WTC11 (cell line): ENCODE measurements around the gene NBAS. TPM values are rescaled to one million over a fixed set of nuclear protein-coding genes. Genes with fewer than 3 reads are reported as not detected.

ENCODE experiments used
- ATAC-seq: fragments of 200-7000 bp; cut with Tn5 transposase; 2 replicates; pipeline ENCODE4 v1.10.0; 2021; ENCODE audit warnings: mild to moderate bottlenecking, moderate library complexity
- CTCF ChIA-PET: fragments of 300-600 bp; sonication (Branson Sonifier 250); formaldehyde crosslinking; loops from one replicate; lab custom pipeline; 2021; ENCODE audit warnings: antibody characterized with exemption; lab: Charles Lee
- POLR2A ChIA-PET: fragments of 350-600 bp; sonication (Branson Sonifier 250); formaldehyde crosslinking; loops from one replicate; lab custom pipeline; 2021; ENCODE audit warnings: antibody characterized with exemption; lab: Charles Lee
- DNase-seq: peaks from one replicate; pipeline ENCODE4 v3.0.0; 2021; ENCODE audit warnings: low spot score
- H3K27ac Mint-ChIP-seq: 2 replicates; pipeline ENCODE4 v1.8.0; 2021; ENCODE audit warnings: mixed read lengths
- H3K27me3 Mint-ChIP-seq: 2 replicates; pipeline ENCODE4 v1.8.0; 2021; ENCODE audit warnings: low read depth, mild to moderate bottlenecking, moderate library complexity, mixed read lengths
- H3K36me3 Mint-ChIP-seq: 2 replicates; pipeline ENCODE4 v1.8.0; 2021; ENCODE audit warnings: mixed read lengths
- H3K4me1 Mint-ChIP-seq: 2 replicates; pipeline ENCODE4 v1.8.0; 2022; ENCODE audit warnings: mixed read lengths
- H3K4me3 Mint-ChIP-seq: 2 replicates; pipeline ENCODE4 v1.8.0; 2021; ENCODE audit warnings: mild to moderate bottlenecking, moderate library complexity, mixed read lengths
- H3K9me3 Mint-ChIP-seq: 2 replicates; pipeline ENCODE4 v1.8.0; 2021; ENCODE audit warnings: mixed read lengths
- CBFB ChIP-seq: sonication (generic); formaldehyde crosslinking; IDR thresholded peaks from 2 replicates; pipeline ENCODE4 v1.8.1; 2022; ENCODE audit warnings: mild to moderate bottlenecking, low read depth, missing genetic modification reagents
- FOXK1 ChIP-seq: sonication (generic); formaldehyde crosslinking; IDR thresholded peaks from 2 replicates; pipeline ENCODE4 v1.8.0; 2022; ENCODE audit warnings: mild to moderate bottlenecking, moderate library complexity, missing genetic modification reagents
- FOXP1 ChIP-seq: sonication (generic); formaldehyde crosslinking; IDR thresholded peaks from 2 replicates; pipeline ENCODE4 v1.8.0; 2022; ENCODE audit warnings: missing genetic modification reagents, mild to moderate bottlenecking, moderate library complexity, borderline replicate concordance
- JUN ChIP-seq: sonication (generic); formaldehyde crosslinking; IDR thresholded peaks from 2 replicates; pipeline ENCODE4 v1.8.0; 2023; ENCODE audit warnings: mild to moderate bottlenecking, missing genetic modification reagents
- KAT7 ChIP-seq: sonication (generic); formaldehyde crosslinking; IDR thresholded peaks from 2 replicates; pipeline ENCODE4 v1.8.1; 2023; ENCODE audit warnings: missing genetic modification reagents, mild to moderate bottlenecking, borderline replicate concordance
- MXD4 ChIP-seq: fragments of 250-450 bp; sonication (Bioruptor Pico); IDR thresholded peaks from 2 replicates; pipeline ENCODE4 v1.8.0; 2021; ENCODE audit warnings: mild to moderate bottlenecking, moderate library complexity, borderline replicate concordance
- NFATC4 ChIP-seq: fragments of 250-450 bp; sonication (Bioruptor Pico); IDR thresholded peaks from 2 replicates; pipeline ENCODE4 v1.9.0; 2021; ENCODE audit warnings: mild to moderate bottlenecking
- NFE2L1 ChIP-seq: sonication (generic); formaldehyde crosslinking; IDR thresholded peaks from 2 replicates; pipeline ENCODE4 v1.8.1; 2023; ENCODE audit warnings: missing genetic modification reagents
- NR2C2 ChIP-seq: sonication (generic); formaldehyde crosslinking; IDR thresholded peaks from 2 replicates; pipeline ENCODE4 v1.8.0; 2022; ENCODE audit warnings: mild to moderate bottlenecking, missing genetic modification reagents
- RORB ChIP-seq: fragments of 250-450 bp; sonication (Bioruptor Pico); IDR thresholded peaks from 2 replicates; pipeline ENCODE4 v1.9.0; 2021; ENCODE audit warnings: mild to moderate bottlenecking
- SMAD4 ChIP-seq: sonication (generic); formaldehyde crosslinking; IDR thresholded peaks from 2 replicates; pipeline ENCODE4 v1.8.0; 2022; ENCODE audit warnings: mild to moderate bottlenecking, missing genetic modification reagents
- TEAD1 ChIP-seq: sonication (generic); formaldehyde crosslinking; IDR thresholded peaks from 2 replicates; pipeline ENCODE4 v1.8.0; 2022; ENCODE audit warnings: mild to moderate bottlenecking, missing genetic modification reagents
- ZBTB21 ChIP-seq: sonication (generic); formaldehyde crosslinking; IDR thresholded peaks from 2 replicates; pipeline ENCODE4 v1.8.1; 2023; ENCODE audit warnings: mild to moderate bottlenecking, missing genetic modification reagents, borderline replicate concordance
- ZNF138 ChIP-seq: sonication (generic); formaldehyde crosslinking; conservative IDR thresholded peaks from 2 replicates; pipeline ENCODE4 v1.8.1; 2022; ENCODE audit warnings: mild to moderate bottlenecking, moderate library complexity, missing genetic modification reagents
- total RNA-seq: library from RNA; stranded (reverse); gene quantifications from 3 replicates; pipeline ENCODE4 v1.2.3, GENCODE V29; 2021
- TF ChIP-seq, protein P1 (sequence below): sonication (generic); formaldehyde crosslinking; IDR thresholded peaks from 2 replicates; pipeline ENCODE4 v1.8.0; 2023; ENCODE audit warnings: mild to moderate bottlenecking, missing genetic modification reagents
- TF ChIP-seq, protein P2 (sequence below): sonication (generic); formaldehyde crosslinking; IDR thresholded peaks from 2 replicates; pipeline ENCODE4 v1.8.1; 2022; ENCODE audit warnings: low read depth, missing genetic modification reagents, borderline replicate concordance
- TF ChIP-seq, protein P3 (sequence below): sonication (generic); formaldehyde crosslinking; conservative IDR thresholded peaks from 2 replicates; pipeline ENCODE4 v1.8.1; 2023; ENCODE audit warnings: mild to moderate bottlenecking, low read depth, missing genetic modification reagents, moderate library complexity
- TF ChIP-seq, protein P4 (sequence below): sonication (generic); formaldehyde crosslinking; IDR thresholded peaks from 2 replicates; pipeline ENCODE4 v1.8.0; 2022; ENCODE audit warnings: mild to moderate bottlenecking, missing genetic modification reagents
- TF ChIP-seq, protein P5 (sequence below): sonication (generic); formaldehyde crosslinking; IDR thresholded peaks from 2 replicates; pipeline ENCODE4 v1.8.1; 2022; ENCODE audit warnings: mild to moderate bottlenecking, moderate library complexity, missing genetic modification reagents
- TF ChIP-seq, protein P6 (sequence below): fragments of 250-450 bp; sonication (Bioruptor Pico); conservative IDR thresholded peaks from 2 replicates; pipeline ENCODE4 v1.9.0; 2021; ENCODE audit warnings: mild to moderate bottlenecking
- TF ChIP-seq, protein P7 (sequence below): fragments of 250-450 bp; sonication (Bioruptor Pico); IDR thresholded peaks from 2 replicates; pipeline ENCODE4 v1.9.0; 2021; ENCODE audit warnings: mild to moderate bottlenecking

Gene NBAS
- total RNA-seq, 1 experiment from 2014 or later: 32.3 TPM

DNA sequence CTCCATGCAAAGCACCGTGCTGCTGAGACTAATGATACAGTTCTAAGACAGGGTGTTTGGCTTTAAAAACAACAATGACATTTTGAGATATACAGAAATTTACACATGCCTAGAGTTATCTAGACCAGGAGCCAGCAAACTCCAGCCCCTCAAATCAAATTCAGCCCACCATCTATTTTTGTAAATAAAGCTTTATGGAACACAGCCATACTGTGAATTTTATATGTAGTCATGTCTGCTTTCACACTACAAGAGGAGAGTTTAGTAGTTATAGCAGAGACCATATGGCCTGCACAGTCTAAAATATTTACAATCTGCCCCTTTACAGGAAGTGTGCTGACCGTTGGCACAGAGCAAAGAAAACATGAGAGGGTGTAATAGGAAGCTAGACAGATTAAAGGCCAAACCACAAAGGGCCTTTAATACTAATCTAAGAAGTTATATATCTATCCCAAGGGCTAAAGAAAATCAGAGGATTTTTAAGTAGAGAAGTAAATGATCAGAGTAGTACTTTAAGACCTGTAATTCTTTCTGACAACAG is 39.4 kb downstream of the NBAS start:
- no peak overlapping the region for H3K27ac Mint-ChIP-seq
- no peak overlapping the region for H3K4me3 Mint-ChIP-seq
- no peaks in the 10 kb centered on the region for H3K27me3 Mint-ChIP-seq
- H3K9me3 Mint-ChIP-seq: no peaks in the 10 kb centered on the region
- H3K36me3 Mint-ChIP-seq: peaks cover 3% of the 10 kb centered on the region; the same call in 1 of the 2 replicates
- CTCF ChIA-PET: no interaction called here
- TF ChIP-seq MXD4 (CRISPR knock-in tag) (no peak), KAT7 (CRISPR knock-in tag) (no peak), FOXP1 (no peak), NFATC4 (CRISPR knock-in tag) (no peak), TEAD1 (CRISPR knock-in tag) (no peak), FOXK1 (CRISPR knock-in tag) (no peak), ZNF138 (CRISPR knock-in tag) (no peak), RORB (CRISPR knock-in tag) (no peak), JUN (CRISPR knock-in tag) (no peak), NR2C2 (no peak), NFE2L1 (no peak), SMAD4 (CRISPR knock-in tag) (no peak), CBFB (CRISPR knock-in tag) (no peak), ZBTB21 (CRISPR knock-in tag) (no peak)
- TF ChIP-seq, protein P1, sequence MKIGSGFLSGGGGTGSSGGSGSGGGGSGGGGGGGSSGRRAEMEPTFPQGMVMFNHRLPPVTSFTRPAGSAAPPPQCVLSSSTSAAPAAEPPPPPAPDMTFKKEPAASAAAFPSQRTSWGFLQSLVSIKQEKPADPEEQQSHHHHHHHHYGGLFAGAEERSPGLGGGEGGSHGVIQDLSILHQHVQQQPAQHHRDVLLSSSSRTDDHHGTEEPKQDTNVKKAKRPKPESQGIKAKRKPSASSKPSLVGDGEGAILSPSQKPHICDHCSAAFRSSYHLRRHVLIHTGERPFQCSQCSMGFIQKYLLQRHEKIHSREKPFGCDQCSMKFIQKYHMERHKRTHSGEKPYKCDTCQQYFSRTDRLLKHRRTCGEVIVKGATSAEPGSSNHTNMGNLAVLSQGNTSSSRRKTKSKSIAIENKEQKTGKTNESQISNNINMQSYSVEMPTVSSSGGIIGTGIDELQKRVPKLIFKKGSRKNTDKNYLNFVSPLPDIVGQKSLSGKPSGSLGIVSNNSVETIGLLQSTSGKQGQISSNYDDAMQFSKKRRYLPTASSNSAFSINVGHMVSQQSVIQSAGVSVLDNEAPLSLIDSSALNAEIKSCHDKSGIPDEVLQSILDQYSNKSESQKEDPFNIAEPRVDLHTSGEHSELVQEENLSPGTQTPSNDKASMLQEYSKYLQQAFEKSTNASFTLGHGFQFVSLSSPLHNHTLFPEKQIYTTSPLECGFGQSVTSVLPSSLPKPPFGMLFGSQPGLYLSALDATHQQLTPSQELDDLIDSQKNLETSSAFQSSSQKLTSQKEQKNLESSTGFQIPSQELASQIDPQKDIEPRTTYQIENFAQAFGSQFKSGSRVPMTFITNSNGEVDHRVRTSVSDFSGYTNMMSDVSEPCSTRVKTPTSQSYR (CRISPR knock-in tag): no peak
- TF ChIP-seq, protein P2, sequence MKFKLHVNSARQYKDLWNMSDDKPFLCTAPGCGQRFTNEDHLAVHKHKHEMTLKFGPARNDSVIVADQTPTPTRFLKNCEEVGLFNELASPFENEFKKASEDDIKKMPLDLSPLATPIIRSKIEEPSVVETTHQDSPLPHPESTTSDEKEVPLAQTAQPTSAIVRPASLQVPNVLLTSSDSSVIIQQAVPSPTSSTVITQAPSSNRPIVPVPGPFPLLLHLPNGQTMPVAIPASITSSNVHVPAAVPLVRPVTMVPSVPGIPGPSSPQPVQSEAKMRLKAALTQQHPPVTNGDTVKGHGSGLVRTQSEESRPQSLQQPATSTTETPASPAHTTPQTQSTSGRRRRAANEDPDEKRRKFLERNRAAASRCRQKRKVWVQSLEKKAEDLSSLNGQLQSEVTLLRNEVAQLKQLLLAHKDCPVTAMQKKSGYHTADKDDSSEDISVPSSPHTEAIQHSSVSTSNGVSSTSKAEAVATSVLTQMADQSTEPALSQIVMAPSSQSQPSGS (CRISPR knock-in tag): no peak
- TF ChIP-seq, protein P3, sequence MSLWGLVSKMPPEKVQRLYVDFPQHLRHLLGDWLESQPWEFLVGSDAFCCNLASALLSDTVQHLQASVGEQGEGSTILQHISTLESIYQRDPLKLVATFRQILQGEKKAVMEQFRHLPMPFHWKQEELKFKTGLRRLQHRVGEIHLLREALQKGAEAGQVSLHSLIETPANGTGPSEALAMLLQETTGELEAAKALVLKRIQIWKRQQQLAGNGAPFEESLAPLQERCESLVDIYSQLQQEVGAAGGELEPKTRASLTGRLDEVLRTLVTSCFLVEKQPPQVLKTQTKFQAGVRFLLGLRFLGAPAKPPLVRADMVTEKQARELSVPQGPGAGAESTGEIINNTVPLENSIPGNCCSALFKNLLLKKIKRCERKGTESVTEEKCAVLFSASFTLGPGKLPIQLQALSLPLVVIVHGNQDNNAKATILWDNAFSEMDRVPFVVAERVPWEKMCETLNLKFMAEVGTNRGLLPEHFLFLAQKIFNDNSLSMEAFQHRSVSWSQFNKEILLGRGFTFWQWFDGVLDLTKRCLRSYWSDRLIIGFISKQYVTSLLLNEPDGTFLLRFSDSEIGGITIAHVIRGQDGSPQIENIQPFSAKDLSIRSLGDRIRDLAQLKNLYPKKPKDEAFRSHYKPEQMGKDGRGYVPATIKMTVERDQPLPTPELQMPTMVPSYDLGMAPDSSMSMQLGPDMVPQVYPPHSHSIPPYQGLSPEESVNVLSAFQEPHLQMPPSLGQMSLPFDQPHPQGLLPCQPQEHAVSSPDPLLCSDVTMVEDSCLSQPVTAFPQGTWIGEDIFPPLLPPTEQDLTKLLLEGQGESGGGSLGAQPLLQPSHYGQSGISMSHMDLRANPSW (CRISPR knock-in tag): no peak
- TF ChIP-seq, protein P4, sequence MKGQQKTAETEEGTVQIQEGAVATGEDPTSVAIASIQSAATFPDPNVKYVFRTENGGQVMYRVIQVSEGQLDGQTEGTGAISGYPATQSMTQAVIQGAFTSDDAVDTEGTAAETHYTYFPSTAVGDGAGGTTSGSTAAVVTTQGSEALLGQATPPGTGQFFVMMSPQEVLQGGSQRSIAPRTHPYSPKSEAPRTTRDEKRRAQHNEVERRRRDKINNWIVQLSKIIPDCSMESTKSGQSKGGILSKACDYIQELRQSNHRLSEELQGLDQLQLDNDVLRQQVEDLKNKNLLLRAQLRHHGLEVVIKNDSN (CRISPR knock-in tag): no peak
- TF ChIP-seq, all 79 proteins: peak for 0
- ATAC-seq: no peak
- POLR2A ChIA-PET: no interaction called here
- no peak for DNase-seq
- H3K4me1 Mint-ChIP-seq: no peaks in the 10 kb centered on the region

DNA sequence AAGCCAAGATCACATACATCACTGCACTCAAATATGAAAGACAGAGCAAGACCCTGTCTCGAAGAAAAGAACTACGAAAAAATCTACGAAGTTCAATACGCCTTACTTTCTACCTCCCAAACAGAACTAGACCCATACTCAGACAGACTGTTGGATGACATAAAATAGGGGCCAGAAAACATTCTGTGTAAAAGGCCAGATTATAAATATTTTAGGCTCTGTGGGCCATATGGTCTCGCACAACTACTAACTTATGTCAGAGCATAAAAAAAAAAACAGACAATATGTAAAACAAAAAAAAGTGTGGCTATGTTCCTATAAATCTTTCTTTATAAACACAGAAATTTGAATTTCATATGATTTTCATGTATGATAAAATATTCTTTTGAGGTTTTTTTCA is 40.8 kb downstream of the NBAS start:
- ATAC-seq (no peak), DNase-seq (no peak)
- Mint-ChIP-seq H3K4me3 (no peak overlapping the region), H3K27ac (no peak overlapping the region), H3K4me1 (no peaks in the 10 kb centered on the region), H3K9me3 (no peaks in the 10 kb centered on the region), H3K36me3 (peaks cover 3% of the 10 kb centered on the region; the same call in 1 of the 2 replicates), H3K27me3 (no peaks in the 10 kb centered on the region)
- ChIA-PET CTCF (no interaction called here), POLR2A (no interaction called here)
- TF ChIP-seq CBFB (CRISPR knock-in tag): no peak
- TF ChIP-seq, protein P5, sequence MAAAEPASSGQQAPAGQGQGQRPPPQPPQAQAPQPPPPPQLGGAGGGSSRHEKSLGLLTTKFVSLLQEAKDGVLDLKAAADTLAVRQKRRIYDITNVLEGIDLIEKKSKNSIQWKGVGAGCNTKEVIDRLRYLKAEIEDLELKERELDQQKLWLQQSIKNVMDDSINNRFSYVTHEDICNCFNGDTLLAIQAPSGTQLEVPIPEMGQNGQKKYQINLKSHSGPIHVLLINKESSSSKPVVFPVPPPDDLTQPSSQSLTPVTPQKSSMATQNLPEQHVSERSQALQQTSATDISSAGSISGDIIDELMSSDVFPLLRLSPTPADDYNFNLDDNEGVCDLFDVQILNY (CRISPR knock-in tag): no peak
- TF ChIP-seq, protein P6, sequence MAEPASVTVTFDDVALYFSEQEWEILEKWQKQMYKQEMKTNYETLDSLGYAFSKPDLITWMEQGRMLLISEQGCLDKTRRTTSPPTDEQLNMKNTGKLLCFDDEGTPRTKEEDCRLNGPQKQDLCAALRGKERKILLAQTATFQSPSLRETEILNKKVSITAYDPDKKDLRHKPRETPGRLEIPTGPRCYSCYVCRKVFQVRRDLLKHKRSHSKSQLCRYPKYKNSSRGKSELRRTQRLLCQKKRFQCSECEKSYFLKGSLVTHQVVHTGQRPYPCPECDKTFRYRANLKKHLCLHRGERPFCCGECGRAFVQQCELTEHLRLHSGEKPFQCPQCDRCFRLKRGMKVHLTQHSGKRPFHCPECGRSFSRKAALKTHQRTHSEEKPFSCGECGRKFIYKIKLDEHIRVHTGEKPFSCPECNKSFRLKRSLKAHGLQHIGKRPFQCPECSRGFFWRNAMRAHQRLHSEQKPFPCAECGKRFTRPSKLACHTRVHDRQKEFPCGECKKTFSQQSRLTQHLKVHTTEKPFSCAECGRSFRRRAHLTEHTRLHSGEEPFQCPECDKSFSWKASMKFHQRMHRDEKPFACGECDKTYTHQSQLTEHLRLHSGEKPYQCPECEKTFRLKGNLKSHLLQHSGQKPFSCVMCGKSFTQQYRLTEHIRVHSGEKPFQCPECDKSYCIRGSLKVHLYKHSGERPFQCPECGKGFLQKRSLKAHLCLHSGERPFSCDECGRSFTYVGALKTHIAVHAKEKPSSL (CRISPR knock-in tag): no peak
- TF ChIP-seq, protein P7, sequence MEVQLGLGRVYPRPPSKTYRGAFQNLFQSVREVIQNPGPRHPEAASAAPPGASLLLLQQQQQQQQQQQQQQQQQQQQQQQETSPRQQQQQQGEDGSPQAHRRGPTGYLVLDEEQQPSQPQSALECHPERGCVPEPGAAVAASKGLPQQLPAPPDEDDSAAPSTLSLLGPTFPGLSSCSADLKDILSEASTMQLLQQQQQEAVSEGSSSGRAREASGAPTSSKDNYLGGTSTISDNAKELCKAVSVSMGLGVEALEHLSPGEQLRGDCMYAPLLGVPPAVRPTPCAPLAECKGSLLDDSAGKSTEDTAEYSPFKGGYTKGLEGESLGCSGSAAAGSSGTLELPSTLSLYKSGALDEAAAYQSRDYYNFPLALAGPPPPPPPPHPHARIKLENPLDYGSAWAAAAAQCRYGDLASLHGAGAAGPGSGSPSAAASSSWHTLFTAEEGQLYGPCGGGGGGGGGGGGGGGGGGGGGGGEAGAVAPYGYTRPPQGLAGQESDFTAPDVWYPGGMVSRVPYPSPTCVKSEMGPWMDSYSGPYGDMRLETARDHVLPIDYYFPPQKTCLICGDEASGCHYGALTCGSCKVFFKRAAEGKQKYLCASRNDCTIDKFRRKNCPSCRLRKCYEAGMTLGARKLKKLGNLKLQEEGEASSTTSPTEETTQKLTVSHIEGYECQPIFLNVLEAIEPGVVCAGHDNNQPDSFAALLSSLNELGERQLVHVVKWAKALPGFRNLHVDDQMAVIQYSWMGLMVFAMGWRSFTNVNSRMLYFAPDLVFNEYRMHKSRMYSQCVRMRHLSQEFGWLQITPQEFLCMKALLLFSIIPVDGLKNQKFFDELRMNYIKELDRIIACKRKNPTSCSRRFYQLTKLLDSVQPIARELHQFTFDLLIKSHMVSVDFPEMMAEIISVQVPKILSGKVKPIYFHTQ: no peak
